ENCODE measurements around the gene CDK6.

CDK6 gene

DNA sequence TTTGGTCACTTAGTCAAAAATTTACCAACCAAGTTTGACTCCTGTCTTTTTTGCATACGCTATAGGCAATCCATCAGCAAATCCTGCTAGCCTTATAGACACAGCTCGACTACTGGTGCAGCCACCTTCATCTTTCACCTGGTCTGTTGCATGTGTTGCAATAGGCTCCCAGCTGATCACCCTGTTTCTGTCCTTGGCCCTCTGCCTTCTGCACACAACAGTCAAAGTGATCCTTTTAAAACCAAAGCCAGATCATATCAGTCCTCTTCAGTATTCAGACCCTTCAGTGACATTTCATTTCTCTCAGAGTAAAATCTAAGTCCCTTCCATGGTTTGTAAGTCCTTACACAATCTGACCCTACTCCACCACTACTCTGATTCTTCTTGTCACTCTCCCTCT lies 10.9 kb upstream of the CDK6 start:
- DNase-seq (ENCODE audit: low read depth), result no peak
- no peak overlapping the region for H3K4me3 ChIP-seq (replicated peaks; ENCODE audit: low read depth, low read length)
- TF ChIP-seq, protein P1, sequence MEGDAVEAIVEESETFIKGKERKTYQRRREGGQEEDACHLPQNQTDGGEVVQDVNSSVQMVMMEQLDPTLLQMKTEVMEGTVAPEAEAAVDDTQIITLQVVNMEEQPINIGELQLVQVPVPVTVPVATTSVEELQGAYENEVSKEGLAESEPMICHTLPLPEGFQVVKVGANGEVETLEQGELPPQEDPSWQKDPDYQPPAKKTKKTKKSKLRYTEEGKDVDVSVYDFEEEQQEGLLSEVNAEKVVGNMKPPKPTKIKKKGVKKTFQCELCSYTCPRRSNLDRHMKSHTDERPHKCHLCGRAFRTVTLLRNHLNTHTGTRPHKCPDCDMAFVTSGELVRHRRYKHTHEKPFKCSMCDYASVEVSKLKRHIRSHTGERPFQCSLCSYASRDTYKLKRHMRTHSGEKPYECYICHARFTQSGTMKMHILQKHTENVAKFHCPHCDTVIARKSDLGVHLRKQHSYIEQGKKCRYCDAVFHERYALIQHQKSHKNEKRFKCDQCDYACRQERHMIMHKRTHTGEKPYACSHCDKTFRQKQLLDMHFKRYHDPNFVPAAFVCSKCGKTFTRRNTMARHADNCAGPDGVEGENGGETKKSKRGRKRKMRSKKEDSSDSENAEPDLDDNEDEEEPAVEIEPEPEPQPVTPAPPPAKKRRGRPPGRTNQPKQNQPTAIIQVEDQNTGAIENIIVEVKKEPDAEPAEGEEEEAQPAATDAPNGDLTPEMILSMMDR (IDR thresholded peaks at IDR 0.05; ENCODE audit: low read length, missing control alignments), result no peak

DNA sequence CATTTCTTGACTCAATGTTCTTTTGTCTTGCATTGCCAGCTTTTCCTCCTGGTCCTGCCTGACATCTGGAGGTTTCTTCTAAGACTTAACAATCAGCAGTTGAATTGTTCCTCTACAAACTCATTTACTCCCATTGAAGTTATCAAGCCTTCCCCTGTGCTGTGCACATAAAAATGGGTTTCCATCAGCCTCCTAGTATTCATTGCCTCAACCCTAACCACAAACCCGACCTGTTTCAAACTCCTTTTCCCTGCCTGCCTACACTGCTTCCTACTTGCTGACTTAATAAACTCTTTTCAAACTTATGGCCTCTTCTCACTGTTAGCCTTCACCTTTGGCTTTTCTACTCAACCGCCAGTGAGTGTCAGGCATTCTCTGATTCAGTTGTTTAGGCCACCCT lies 9.4 kb upstream of the CDK6 start:
- no peak for DNase-seq (ENCODE audit: low read depth)
- H3K4me3 ChIP-seq (replicated peaks; ENCODE audit: low read depth, low read length), result no peak overlapping the region
- TF ChIP-seq, protein P1 (IDR thresholded peaks at IDR 0.05; ENCODE audit: low read length, missing control alignments), result no peak

DNA sequence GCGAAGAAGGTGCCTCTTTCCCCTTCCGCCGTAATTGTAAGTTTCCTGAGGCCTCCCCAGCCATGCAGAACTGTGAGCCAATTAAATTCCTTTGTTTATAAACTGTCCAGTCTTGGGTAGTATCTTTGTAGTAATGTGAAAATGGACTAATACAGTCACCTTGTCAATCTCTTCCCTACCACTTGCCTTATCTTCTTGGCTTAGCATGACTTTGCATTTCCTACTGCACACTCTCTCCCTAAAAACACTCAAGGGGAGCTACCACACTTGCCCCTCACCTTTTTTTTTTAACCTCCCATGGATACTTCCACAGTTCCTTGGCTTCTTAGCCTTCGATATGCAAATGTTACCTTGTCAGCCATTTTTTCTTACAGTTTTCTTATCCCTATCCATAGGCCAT lies 7.4 kb upstream of the CDK6 start:
- no peak overlapping the region for H3K4me3 ChIP-seq (replicated peaks; ENCODE audit: low read depth, low read length)
- TF ChIP-seq, protein P1 (IDR thresholded peaks at IDR 0.05; ENCODE audit: low read length, missing control alignments), result no peak
- DNase-seq (ENCODE audit: low read depth), result no peak

DNA sequence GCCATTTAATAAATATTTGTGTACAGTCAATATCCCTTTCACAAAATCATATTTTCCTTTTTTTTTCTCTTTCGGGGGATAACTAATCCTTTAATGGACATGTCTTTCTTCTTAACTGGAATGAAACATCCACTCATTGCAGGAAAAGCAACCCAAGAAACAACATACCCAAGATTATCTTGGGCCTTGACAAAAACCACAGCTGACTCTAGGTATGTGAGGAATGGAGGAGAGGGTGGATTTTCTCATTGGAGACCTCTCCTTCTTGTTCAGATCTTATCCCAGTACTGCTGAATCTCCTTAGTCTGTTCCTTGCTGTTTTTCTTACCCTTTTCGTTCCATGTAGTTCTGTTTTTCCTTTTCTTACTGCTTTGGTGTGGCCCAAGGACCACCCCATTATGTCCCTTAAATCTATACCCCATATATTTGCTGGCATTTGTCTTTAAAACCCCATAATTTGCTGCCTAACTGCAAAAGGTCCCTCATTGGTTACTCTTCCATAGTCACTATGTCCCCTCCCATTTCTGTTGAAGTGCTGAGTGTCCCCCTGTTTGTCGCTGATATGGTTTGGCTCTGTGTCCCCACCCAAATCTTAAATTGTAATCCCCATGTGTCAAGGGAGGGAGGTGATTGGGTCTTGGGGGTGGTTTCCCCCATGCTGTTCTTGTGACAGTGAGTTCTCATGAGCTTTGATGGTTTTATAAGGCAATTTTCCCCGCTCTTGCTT lies 6.8 kb upstream of the CDK6 start:
- H3K4me3 ChIP-seq (replicated peaks; ENCODE audit: low read depth, low read length), result no peak overlapping the region
- peak; percentile 39 for DNase-seq (ENCODE audit: low read depth)
- TF ChIP-seq, protein P1 (IDR thresholded peaks at IDR 0.05; ENCODE audit: low read length, missing control alignments), result no peak

DNA sequence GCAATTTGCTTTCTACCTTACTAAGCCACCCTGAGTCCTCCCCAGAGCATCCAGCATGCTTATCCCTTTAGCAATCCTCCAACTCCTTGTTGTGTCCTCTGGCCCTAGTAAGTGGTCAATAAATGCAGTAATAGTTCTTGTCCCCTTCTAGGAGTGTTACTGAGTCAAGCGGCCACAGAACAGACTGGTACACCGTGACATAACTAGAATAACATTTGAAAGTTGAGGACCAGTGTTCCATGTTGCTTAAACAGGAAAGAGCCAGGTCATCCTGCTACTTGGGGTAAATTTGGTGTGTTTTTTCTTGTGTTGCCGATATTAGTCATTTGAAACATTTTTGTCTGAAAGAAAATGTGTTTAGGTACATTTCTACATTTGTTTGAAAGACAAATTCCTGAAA lies 4.8 kb upstream of the CDK6 start:
- H3K4me3 ChIP-seq (replicated peaks; ENCODE audit: low read depth, low read length), result no peak overlapping the region
- TF ChIP-seq, protein P1 (IDR thresholded peaks at IDR 0.05; ENCODE audit: low read length, missing control alignments), result no peak
- DNase-seq (ENCODE audit: low read depth), result no peak

DNA sequence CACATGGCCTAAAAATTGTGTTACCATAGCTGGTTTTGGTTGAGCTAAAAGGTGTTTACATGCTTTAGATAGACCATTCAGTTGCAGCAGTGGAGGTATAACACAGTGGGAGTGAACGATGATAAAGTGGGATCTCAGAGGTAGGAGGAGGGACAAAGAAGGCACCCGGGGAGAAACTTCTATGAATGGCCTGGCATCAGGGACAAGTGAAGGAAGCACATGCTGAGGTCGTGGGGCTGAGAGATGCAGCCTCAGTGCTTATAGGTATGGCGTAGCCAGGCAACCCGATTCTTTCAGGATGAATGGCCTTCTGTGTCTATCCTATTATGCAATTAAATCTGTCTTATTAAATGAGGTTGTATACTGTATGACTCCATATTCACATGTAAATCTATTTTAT lies 3.9 kb upstream of the CDK6 start:
- DNase-seq (ENCODE audit: low read depth), result no peak
- TF ChIP-seq, protein P1 (IDR thresholded peaks at IDR 0.05; ENCODE audit: low read length, missing control alignments), result no peak
- H3K4me3 ChIP-seq (replicated peaks; ENCODE audit: low read depth, low read length), result no peak overlapping the region

DNA sequence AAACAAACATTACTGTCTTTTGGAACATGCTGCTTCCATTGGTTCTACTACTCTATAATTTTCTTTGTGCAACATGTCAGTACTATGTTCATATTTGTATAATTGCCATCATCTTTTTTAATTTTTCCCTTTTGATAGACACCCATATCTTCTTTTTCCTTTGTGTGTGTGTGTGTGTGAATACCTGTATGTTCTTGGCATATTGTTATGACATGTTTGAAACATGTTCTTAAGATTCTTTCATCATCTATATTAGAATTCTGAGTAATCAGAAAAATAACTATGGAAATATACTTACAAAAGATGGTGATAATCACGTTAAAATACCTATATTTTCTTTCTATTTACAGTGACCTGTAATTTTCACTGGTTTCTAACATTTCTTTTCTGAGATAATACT lies 3.5 kb upstream of the CDK6 start:
- no peak overlapping the region for H3K4me3 ChIP-seq (replicated peaks; ENCODE audit: low read depth, low read length)
- DNase-seq (ENCODE audit: low read depth), result no peak
- TF ChIP-seq, protein P1 (IDR thresholded peaks at IDR 0.05; ENCODE audit: low read length, missing control alignments), result no peak

All from fibroblast of pulmonary artery (primary cell).